Stomach (tissue), 4 donors: ENCODE measurements around the gene CDHR3.

Experiments used
- CTCF ChIP-seq, 7 experiments: fragments of 450-650 bp in 4 of 7; fragments of 200-600 bp in 3 of 7; sonication (generic) in 3 of 7; IDR thresholded peaks; one replicate each; pipeline ENCODE4 v1.5.1; 2016 to 2019; ENCODE audit warnings: antibody characterized with exemption in 7 of 7, control low read depth in 2 of 7, mild to moderate bottlenecking in 1 of 7
- POLR2AphosphoS5 ChIP-seq, 3 donors: sonication (generic); formaldehyde crosslinking; IDR thresholded peaks; one replicate each; pipeline ENCODE4 v1.6.1; 2016; ENCODE audit warnings: antibody characterized with exemption in 3 of 3

DNA sequence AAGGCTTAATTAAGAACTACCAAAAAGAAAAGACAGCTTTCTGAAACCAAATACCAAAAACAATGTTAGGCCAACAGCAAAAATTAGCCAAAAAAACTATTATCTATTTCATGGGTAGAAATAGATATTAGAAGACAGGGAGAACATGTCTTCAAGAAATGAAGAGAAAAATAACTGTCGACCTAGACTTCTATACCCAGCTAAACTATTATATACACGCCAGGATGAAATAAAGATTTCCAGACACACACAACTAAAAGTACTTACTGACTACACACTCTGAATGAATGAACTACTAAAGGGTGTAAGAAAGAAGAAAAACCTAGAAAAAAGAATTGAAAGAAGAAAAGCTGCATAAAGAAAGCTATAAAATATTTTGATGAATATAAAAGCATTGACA is 11.5 kb upstream of the CDHR3 start:
- no peak for TF ChIP-seq POLR2AphosphoS5 (IDR thresholded peaks at IDR 0.05)
- TF ChIP-seq CTCF (IDR thresholded peaks at IDR 0.05), result no peak
